Measurements from ENCODE around the gene JARID2. TPM values are rescaled to one million over a fixed set of nuclear protein-coding genes. Genes with fewer than 3 reads are reported as not detected.

JARID2 gene
- total and polyA plus RNA-seq, 9 of the 15 experiments (the other 6 are each of a cell fraction or from before 2014, with no cell fraction given), result 5.0 to 29.0 (median 15.6) TPM

- Histone ChIP-seq H3K4me1 (replicated peaks in 1 of 2; ENCODE audit: control insufficient read depth in 2 of 2, insufficient read depth in 2 of 2, low read length in 2 of 2) (peaks cover 31 to 53% of the 10 kb centered on the region in 2 experiments), H3K9me3 (replicated peaks; ENCODE audit: control insufficient read depth, insufficient read depth, low read depth, low read length) (no peaks in the 10 kb centered on the region), H3K36me3 (ENCODE audit: control insufficient read depth, insufficient read depth, low read length) (no peaks in the 10 kb centered on the region; the same call in 2 of the 3 replicates), H3K9ac (ENCODE audit: insufficient read depth in 1 of 2, low read depth in 2 of 2, low read length in 2 of 2) (peak overlapping the region in 1 of 2 experiments; percentile 9; a peak in 1 of 4 replicates), H3K9me1 (ENCODE audit: control insufficient read depth, insufficient read depth, low read length) (peaks cover 6% of the 10 kb centered on the region), H4K20me1 (replicated peaks; ENCODE audit: control insufficient read depth, insufficient read depth, low read length) (peaks cover 31% of the 10 kb centered on the region), H3K27me3 (ENCODE audit: control insufficient read depth in 2 of 2, insufficient read depth in 2 of 2, low read length in 2 of 2) (no peaks in the 10 kb centered on the region), H3K4me3 (no peak overlapping the region), H3K79me2 (ENCODE audit: control insufficient read depth, insufficient read depth, low read length) (peaks cover 95% of the 10 kb centered on the region), H3K27ac (ENCODE audit: extremely low read depth, low read depth, low read length) (peak overlapping the region; percentile 46; the same call in 2 of the 3 replicates), H3K4me2 (ENCODE audit: insufficient read depth, low read length) (peak overlapping the region; percentile 1; the same call in 1 of the 2 replicates), H2AFZ (ENCODE audit: low read depth, low read length) (peak overlapping the region; percentile 5; the same call in 1 of the 2 replicates)
- BruUV-seq (replicated peaks), result no TSS peak
- WGBS (ENCODE audit: insufficient coverage, low coverage, missing lambda C conversion rate), result 32% methylated on average over 5 of the region's 5 CpGs
- POLR2A ChIA-PET, result no interaction called here
- no peak for ATAC-seq
- intact Hi-C loops (cut with micrococcal nuclease), result no loop called here
- in situ Hi-C loops (cut with MboI), result no loop called here
- no peak for DNase-seq (ENCODE audit: extremely low read depth in 1 of 4, low spot score in 3 of 4)
- CTCF ChIA-PET (ENCODE audit: low intra/inter-chr PET ratio), result interaction anchor here (0.6 kb wide), 1 partner anchor 1676 kb away, joined by 6 read pairs; no protein-coding TSS in a partner anchor
- no peak for FAIRE-seq
- TF ChIP-seq CBX3 (IDR thresholded peaks at IDR 0.05; ENCODE audit: borderline replicate concordance in 1 of 2, low read length in 2 of 2) (no peak), SLC30A9 (CRISPR knock-in tag; IDR thresholded peaks at IDR 0.05) (no peak), NR2C1 (IDR thresholded peaks at IDR 0.05) (peak; percentile 47; the same call in 1 of the 2 replicates), NR2C1 (tag; IDR thresholded peaks at IDR 0.05) (peak; percentile 69; the same call in 1 of the 2 replicates), HMG20B (CRISPR knock-in tag; IDR thresholded peaks at IDR 0.05) (no peak), ZNF57 (CRISPR knock-in tag; IDR thresholded peaks at IDR 0.05) (no peak), FOXP1 (CRISPR knock-in tag; IDR thresholded peaks at IDR 0.05) (no peak), BCLAF1 (IDR thresholded peaks at IDR 0.05; ENCODE audit: borderline replicate concordance in 1 of 2, control insufficient read depth in 1 of 2, low read depth in 2 of 2, low read length in 1 of 2) (no peak), ZNF398 (CRISPR knock-in tag; IDR thresholded peaks at IDR 0.05) (no peak), TRIM24 (IDR thresholded peaks at IDR 0.05) (no peak), XRCC4 (IDR thresholded peaks at IDR 0.05; ENCODE audit: extremely low read depth, insufficient read depth, insufficient read length) (no peak), ZNF79 (CRISPR knock-in tag; IDR thresholded peaks at IDR 0.05; ENCODE audit: low read depth) (no peak), MYC (IDR thresholded peaks at IDR 0.05; ENCODE audit: low read depth, low read length) (peak; percentile 42; the same call in 1 of the 2 replicates), MYC (CRISPR knock-in tag; IDR thresholded peaks at IDR 0.05; ENCODE audit: borderline replicate concordance, low read depth) (no peak), SMAD3 (CRISPR knock-in tag; conservative IDR thresholded peaks at IDR 0.05) (no peak), SOX6 (IDR thresholded peaks at IDR 0.05) (0 out of 2 replicates have a peak, but pooled peaks have one; percentile 8), PHB2 (IDR thresholded peaks at IDR 0.05; ENCODE audit: low read depth) (no peak), CAMTA2 (CRISPR knock-in tag; conservative IDR thresholded peaks at IDR 0.05) (no peak)
Observed at GRCh38 chr6:15308435-15309213, 62.8 kb downstream of the JARID2 start.

All from K562 (cell line).